HAP-1 (cell line): ENCODE results near the gene ARHGAP9.
"Not testable (repeated sequence)": the region's sequence is repeated elsewhere in the genome, so short reads cannot be mapped to it uniquely, and the experiment has no call there.

Experiments
- DNase-seq, 2 experiments: peaks; one replicate each; pipeline ENCODE4 v3.0.0-alpha.2; 2016 to 2020; ENCODE audit warnings: low spot score in 2 of 2
- H3K27me3 ChIP-seq: fragments of 250-450 bp; sonication (Bioruptor Pico); 2 replicates; pipeline ENCODE4 v1.5.1; 2020; ENCODE audit warnings: low read depth, mild to moderate bottlenecking, moderate library complexity
- H3K36me3 ChIP-seq: fragments of 250-450 bp; sonication (Bioruptor Pico); replicated peaks from 2 replicates; pipeline ENCODE4 v1.5.1; 2020; ENCODE audit warnings: mild to moderate bottlenecking
- H3K4me1 ChIP-seq: fragments of 250-450 bp; sonication (Bioruptor Pico); 2 replicates; pipeline ENCODE4 v1.5.1; 2020; ENCODE audit warnings: mild to moderate bottlenecking
- H3K4me3 ChIP-seq: fragments of 250-450 bp; sonication (Bioruptor Pico); 2 replicates; pipeline ENCODE4 v1.5.1; 2020; ENCODE audit warnings: mild to moderate bottlenecking, moderate library complexity
- H3K9me3 ChIP-seq: fragments of 250-450 bp; sonication (Bioruptor Pico); 2 replicates; pipeline ENCODE4 v1.5.1; 2020; ENCODE audit warnings: mild to moderate bottlenecking, moderate library complexity
- in situ Hi-C: fragments of 300-500 bp; cut with MboI; formaldehyde crosslinking; loops from 3 replicates; pipeline ENCODE4 v1.14.3; 2020; ENCODE audit warnings: low sequenced_read_pairs, inconsistent platforms, mixed read lengths

The ARHGAP9 gene

DNA sequence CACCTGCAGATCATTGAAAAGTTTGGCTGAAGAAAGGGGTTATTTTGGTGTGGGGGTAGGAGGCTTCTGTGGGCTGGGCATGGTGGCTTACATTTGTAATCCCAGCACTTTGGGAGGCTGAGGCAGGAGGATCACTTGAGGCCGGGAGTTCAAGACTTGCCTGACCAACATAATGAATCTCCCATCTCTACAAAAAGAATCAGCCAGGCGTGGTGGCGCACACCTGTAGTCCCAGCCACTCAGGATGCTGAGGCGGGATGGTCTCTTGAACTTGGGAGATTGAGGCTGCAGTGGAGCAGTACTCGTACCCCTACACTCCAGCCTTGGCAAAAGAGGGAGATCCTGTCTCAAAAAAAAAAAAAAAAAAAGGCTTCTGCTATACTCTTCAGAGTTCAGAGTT is 33.6 kb upstream of the ARHGAP9 start:
- H3K9me3 ChIP-seq: no peaks in the 10 kb centered on the region
- peaks cover 3% of the 10 kb centered on the region for H3K4me1 ChIP-seq
- no peak for DNase-seq
- H3K36me3 ChIP-seq: peaks cover 96% of the 10 kb centered on the region
- H3K4me3 ChIP-seq: no peak overlapping the region
- in situ Hi-C loops: no loop called here
- H3K27me3 ChIP-seq: no peaks in the 10 kb centered on the region

DNA sequence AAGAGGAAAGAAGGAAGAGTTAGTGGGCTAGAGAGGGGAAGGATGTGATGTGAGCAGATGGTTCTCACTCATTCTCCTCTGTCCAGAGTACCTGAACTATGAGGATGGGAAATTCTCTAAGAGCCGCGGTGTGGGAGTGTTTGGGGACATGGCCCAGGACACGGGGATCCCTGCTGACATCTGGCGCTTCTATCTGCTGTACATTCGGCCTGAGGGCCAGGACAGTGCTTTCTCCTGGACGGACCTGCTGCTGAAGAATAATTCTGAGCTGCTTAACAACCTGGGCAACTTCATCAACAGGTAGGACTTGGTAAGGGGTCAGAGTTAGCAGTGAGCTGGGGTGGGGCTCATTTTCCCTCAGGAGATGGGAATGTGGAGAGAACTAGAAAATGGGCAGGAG is 33.0 kb upstream of the ARHGAP9 start:
- in situ Hi-C loops: no loop called here
- no peaks in the 10 kb centered on the region for H3K9me3 ChIP-seq
- no peaks in the 10 kb centered on the region; the same call in 1 of the 2 replicates for H3K4me1 ChIP-seq
- H3K4me3 ChIP-seq: no peak overlapping the region
- H3K27me3 ChIP-seq: no peaks in the 10 kb centered on the region
- no peak for DNase-seq
- peaks cover 90% of the 10 kb centered on the region for H3K36me3 ChIP-seq

GRCh38 chr12:57511588-57512325 is 32.1 kb upstream of the ARHGAP9 start:
- no peak overlapping the region for H3K4me3 ChIP-seq
- in situ Hi-C loops: no loop called here
- H3K4me1 ChIP-seq: no peaks in the 10 kb centered on the region
- peaks cover 81% of the 10 kb centered on the region for H3K36me3 ChIP-seq
- H3K27me3 ChIP-seq: no peaks in the 10 kb centered on the region
- no peaks in the 10 kb centered on the region for H3K9me3 ChIP-seq
- no peak for DNase-seq

- H3K9me3 ChIP-seq: no peaks in the 10 kb centered on the region
- no peak overlapping the region for H3K4me3 ChIP-seq
- no peaks in the 10 kb centered on the region for H3K27me3 ChIP-seq
- DNase-seq: no peak
- H3K36me3 ChIP-seq: peaks cover 80% of the 10 kb centered on the region
- no peaks in the 10 kb centered on the region for H3K4me1 ChIP-seq
- in situ Hi-C loops: no loop called here
Observed at GRCh38 chr12:57511161-57511560, 31.5 kb upstream of the ARHGAP9 start.

DNA sequence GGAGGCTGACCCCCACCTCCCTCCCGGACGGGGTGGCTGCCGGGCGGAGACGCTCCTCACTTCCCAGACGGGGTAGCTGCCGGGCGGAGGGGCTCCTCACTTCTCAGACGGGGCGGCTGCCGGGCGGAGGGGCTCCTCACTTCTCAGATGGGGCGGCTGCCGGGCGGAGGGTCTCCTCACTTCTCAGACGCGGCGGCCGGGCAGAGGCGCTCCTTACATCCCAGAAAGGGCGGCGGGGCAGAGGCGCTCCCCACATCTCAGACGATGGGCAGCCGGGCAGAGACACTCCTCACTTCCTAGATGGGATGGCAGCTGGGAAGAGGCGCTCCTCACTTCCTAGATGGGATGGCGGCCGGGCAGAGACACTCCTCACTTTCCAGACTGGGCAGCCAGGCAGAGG is 28.1 kb upstream of the ARHGAP9 start:
- H3K4me3 ChIP-seq, H3K27me3 ChIP-seq: not testable (repeated sequence)
- H3K36me3 ChIP-seq: peaks cover 79% of the 10 kb centered on the region

DNA sequence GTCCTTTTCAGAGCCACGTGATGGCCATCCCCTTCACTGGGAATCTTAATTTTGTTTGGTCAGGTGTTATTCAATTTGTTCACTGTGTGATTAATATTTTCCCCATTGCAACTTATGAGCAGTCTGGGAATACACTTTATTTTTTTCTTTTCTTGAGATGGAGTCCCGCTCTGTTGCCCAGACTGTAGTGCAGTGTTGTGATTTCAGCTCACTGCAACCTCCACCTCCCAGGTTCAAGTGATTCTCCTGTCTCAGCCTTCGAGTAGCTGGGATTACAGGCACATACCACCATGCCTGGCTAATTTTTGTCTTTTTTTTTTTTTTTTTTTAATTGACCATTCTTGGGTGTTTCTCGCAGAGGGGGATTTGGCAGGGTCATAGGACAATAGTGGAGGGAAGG is 26.9 kb upstream of the ARHGAP9 start:
- H3K9me3 ChIP-seq, DNase-seq, H3K4me1 ChIP-seq, in situ Hi-C loops, H3K27me3 ChIP-seq, H3K4me3 ChIP-seq: not testable (repeated sequence)
- peaks cover 79% of the 10 kb centered on the region for H3K36me3 ChIP-seq

More for the DNA sequence above, 28.1 kb upstream of the ARHGAP9 start:
- H3K4me1 ChIP-seq, H3K9me3 ChIP-seq, DNase-seq, in situ Hi-C loops: not testable (repeated sequence)

- H3K4me1 ChIP-seq, DNase-seq, H3K4me3 ChIP-seq, H3K27me3 ChIP-seq, H3K9me3 ChIP-seq, in situ Hi-C loops: not testable (repeated sequence)
- H3K36me3 ChIP-seq: peaks cover 89% of the 10 kb centered on the region
Observed at GRCh38 chr12:57502311-57502969, 22.8 kb upstream of the ARHGAP9 start.

- H3K4me1 ChIP-seq: peaks cover 8% of the 10 kb centered on the region
- H3K36me3 ChIP-seq: peaks cover 94% of the 10 kb centered on the region
- no peak for DNase-seq
- no peak overlapping the region for H3K4me3 ChIP-seq
- H3K9me3 ChIP-seq: no peaks in the 10 kb centered on the region
- H3K27me3 ChIP-seq: no peaks in the 10 kb centered on the region
- in situ Hi-C loops: no loop called here
Observed at GRCh38 chr12:57500213-57500612, 20.5 kb upstream of the ARHGAP9 start.

- Histone ChIP-seq H3K9me3 (no peaks in the 10 kb centered on the region), H3K36me3 (peaks cover 86% of the 10 kb centered on the region), H3K4me1 (no peaks in the 10 kb centered on the region; the same call in 1 of the 2 replicates), H3K27me3 (no peaks in the 10 kb centered on the region), H3K4me3 (no peak overlapping the region)
- in situ Hi-C loops: no loop called here
- peak in 1 of 2 experiments; percentile 1 for DNase-seq
Observed at GRCh38 chr12:57498571-57498970, 18.9 kb upstream of the ARHGAP9 start.

DNA sequence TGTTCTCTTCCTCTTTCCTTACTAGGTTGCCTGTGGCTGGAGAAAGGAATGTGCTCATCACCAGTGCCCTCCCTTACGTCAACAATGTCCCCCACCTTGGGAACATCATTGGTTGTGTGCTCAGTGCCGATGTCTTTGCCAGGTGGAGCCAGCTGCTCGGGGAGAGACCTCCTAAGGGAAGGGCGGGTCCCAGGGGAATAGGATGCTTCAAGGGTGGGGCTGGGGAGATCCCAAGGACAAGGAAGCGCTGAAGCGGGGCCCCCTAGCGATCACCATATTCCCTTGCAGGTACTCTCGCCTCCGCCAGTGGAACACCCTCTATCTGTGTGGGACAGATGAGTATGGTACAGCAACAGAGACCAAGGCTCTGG is 18.5 kb upstream of the ARHGAP9 start:
- H3K4me1 ChIP-seq: no peaks in the 10 kb centered on the region
- H3K27me3 ChIP-seq: no peaks in the 10 kb centered on the region
- DNase-seq: peak in 1 of 2 experiments; percentile 1
- in situ Hi-C loops: no loop called here
- no peaks in the 10 kb centered on the region for H3K9me3 ChIP-seq
- H3K4me3 ChIP-seq: no peak overlapping the region
- peaks cover 83% of the 10 kb centered on the region for H3K36me3 ChIP-seq

GRCh38 chr12:57497223-57498131 is 17.8 kb upstream of the ARHGAP9 start:
- peaks cover 83% of the 10 kb centered on the region for H3K36me3 ChIP-seq
- no peaks in the 10 kb centered on the region for H3K9me3 ChIP-seq
- H3K27me3 ChIP-seq: no peaks in the 10 kb centered on the region
- H3K4me1 ChIP-seq: no peaks in the 10 kb centered on the region
- in situ Hi-C loops: no loop called here
- DNase-seq: no peak
- no peak overlapping the region for H3K4me3 ChIP-seq

GRCh38 chr12:57496822-57497221 is 17.2 kb upstream of the ARHGAP9 start:
- no peaks in the 10 kb centered on the region for H3K9me3 ChIP-seq
- peak in 1 of 2 experiments; percentile 2 for DNase-seq
- in situ Hi-C loops: no loop called here
- peaks cover 83% of the 10 kb centered on the region for H3K36me3 ChIP-seq
- no peaks in the 10 kb centered on the region for H3K4me1 ChIP-seq
- no peak overlapping the region for H3K4me3 ChIP-seq
- no peaks in the 10 kb centered on the region for H3K27me3 ChIP-seq

- in situ Hi-C loops: not testable (repeated sequence)
- H3K36me3 ChIP-seq: peaks cover 81% of the 10 kb centered on the region
Observed at GRCh38 chr12:57495051-57495701, 15.5 kb upstream of the ARHGAP9 start.

More at GRCh38 chr12:57495051-57495701, 15.5 kb upstream of the ARHGAP9 start:
- not testable (repeated sequence) for H3K27me3 ChIP-seq, DNase-seq, H3K4me3 ChIP-seq, H3K4me1 ChIP-seq, H3K9me3 ChIP-seq
